Osteoblast (primary cell): ENCODE data around the gene RPL29. TPM values are rescaled to one million over a fixed set of nuclear protein-coding genes. Genes with fewer than 3 reads are reported as not detected.

Source experiments
- DNase-seq: peaks from one replicate; pipeline ENCODE4 v3.0.0; 2011; ENCODE audit warnings: low spot score, mixed read lengths; ENCODE audit not compliant: insufficient read length; ENCODE audit errors: missing footprints
- H2AFZ ChIP-seq: 2 replicates; pipeline ENCODE4 v1.6.0; 2011; ENCODE audit warnings: mild to moderate bottlenecking, low read length
- H3K27ac ChIP-seq: 2 replicates; pipeline ENCODE4 v1.5.1; 2011; ENCODE audit warnings: mild to moderate bottlenecking, low read depth, low read length, moderate library complexity
- H3K27me3 ChIP-seq: 2 replicates; pipeline ENCODE4 v1.6.0; 2012; ENCODE audit warnings: mild to moderate bottlenecking, control low read depth, inconsistent platforms, low read length, moderate library complexity; ENCODE audit not compliant: insufficient read depth
- H3K36me3 ChIP-seq: 2 replicates; pipeline ENCODE4 v1.5.1; 2011; ENCODE audit warnings: mild to moderate bottlenecking, low read length, control low read depth, moderate library complexity; ENCODE audit not compliant: insufficient read depth
- H3K4me1 ChIP-seq: 2 replicates; pipeline ENCODE4 v1.5.1; 2011; ENCODE audit warnings: mild to moderate bottlenecking, low read length, control low read depth, moderate library complexity; ENCODE audit not compliant: insufficient read depth
- H3K4me2 ChIP-seq: 2 replicates; pipeline ENCODE4 v1.6.0; 2011; ENCODE audit warnings: mild to moderate bottlenecking, low read length; ENCODE audit not compliant: insufficient read depth
- H3K4me3 ChIP-seq: fragments of 200-600 bp; sonication (generic); 3 replicates; pipeline ENCODE4 v1.5.1; 2012; ENCODE audit warnings: mild to moderate bottlenecking, low read length, inconsistent platforms; ENCODE audit not compliant: insufficient read depth
- H3K79me2 ChIP-seq: 2 replicates; pipeline ENCODE4 v1.6.0; 2012; ENCODE audit warnings: mild to moderate bottlenecking, low read length, control low read depth, inconsistent platforms; ENCODE audit not compliant: insufficient read depth
- H3K9me3 ChIP-seq: 2 replicates; pipeline ENCODE4 v1.5.1; 2011; ENCODE audit warnings: low read depth, low read length, control low read depth
- H4K20me1 ChIP-seq: 2 replicates; pipeline ENCODE4 v1.6.0; 2012; ENCODE audit warnings: mild to moderate bottlenecking, low read length, control low read depth; ENCODE audit not compliant: insufficient read depth
- CTCF ChIP-seq: IDR thresholded peaks from 2 replicates; pipeline ENCODE4 v1.5.1; 2011; ENCODE audit warnings: mild to moderate bottlenecking, low read depth, low read length, moderate library complexity; ENCODE audit errors: extremely low read depth
- total RNA-seq: library from RNA; depleted of rRNA; stranded (reverse); fragments of >200 nt; gene quantifications from 2 replicates; pipeline ENCODE4 v1.2.3, GENCODE V29; 2012

The RPL29 gene
- total RNA-seq, 1 donor = 862 TPM

GRCh38 chr3:51966922-51967383 is 28.7 kb downstream of the RPL29 start:
- H4K20me1 ChIP-seq = peaks cover 23% of the 10 kb centered on the region
- peaks cover 15% of the 10 kb centered on the region for H3K79me2 ChIP-seq
- H3K4me3 ChIP-seq = peak overlapping the region; percentile 78
- no peaks in the 10 kb centered on the region for H3K9me3 ChIP-seq
- H2AFZ ChIP-seq = peak overlapping the region; percentile 51
- peak overlapping the region; percentile 92 for H3K4me2 ChIP-seq
- TF ChIP-seq CTCF = no peak
- H3K27me3 ChIP-seq = no peaks in the 10 kb centered on the region
- peaks cover 9% of the 10 kb centered on the region for H3K4me1 ChIP-seq
- H3K27ac ChIP-seq = no peak overlapping the region
- H3K36me3 ChIP-seq = no peaks in the 10 kb centered on the region
- DNase-seq = no peak

- Histone ChIP-seq H3K79me2 (peaks cover 14% of the 10 kb centered on the region), H3K27ac (no peak overlapping the region), H3K4me2 (peak overlapping the region; percentile 92), H3K9me3 (no peaks in the 10 kb centered on the region), H3K36me3 (no peaks in the 10 kb centered on the region), H2AFZ (peak overlapping the region; percentile 51), H3K4me1 (peaks cover 9% of the 10 kb centered on the region), H3K27me3 (no peaks in the 10 kb centered on the region), H3K4me3 (peak overlapping the region; percentile 78), H4K20me1 (peaks cover 28% of the 10 kb centered on the region)
- peak; percentile 73 for DNase-seq
- no peak for TF ChIP-seq CTCF
Observed at GRCh38 chr3:51966486-51966885, 29.2 kb downstream of the RPL29 start.

DNA sequence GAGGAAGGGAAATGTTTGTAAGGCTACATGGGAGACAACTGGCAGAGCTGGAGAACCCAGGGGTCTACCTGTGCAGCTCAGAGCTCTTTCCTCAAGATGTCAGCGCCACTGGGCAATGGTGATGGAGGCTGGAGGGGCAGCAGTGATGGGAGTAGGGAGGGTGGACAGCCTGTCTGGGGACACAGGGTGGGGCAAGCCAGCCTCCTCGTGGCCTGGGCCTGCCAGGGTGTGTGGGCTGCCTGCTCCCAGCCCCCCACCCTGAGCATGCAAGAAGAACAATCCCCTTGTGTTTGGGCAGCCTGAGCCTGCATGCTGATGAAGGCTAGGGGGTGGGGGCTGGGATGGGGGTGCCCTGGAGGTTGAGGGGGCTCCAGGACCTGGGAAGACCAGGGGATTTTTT is 29.7 kb downstream of the RPL29 start:
- Histone ChIP-seq H3K79me2 (peaks cover 12% of the 10 kb centered on the region), H3K27me3 (no peaks in the 10 kb centered on the region), H3K4me3 (peak overlapping the region; percentile 78), H3K9me3 (no peaks in the 10 kb centered on the region), H4K20me1 (peaks cover 31% of the 10 kb centered on the region), H3K27ac (no peak overlapping the region), H3K4me1 (peaks cover 9% of the 10 kb centered on the region), H3K36me3 (no peaks in the 10 kb centered on the region), H2AFZ (no peak overlapping the region), H3K4me2 (peak overlapping the region; percentile 92)
- no peak for DNase-seq
- TF ChIP-seq CTCF = no peak

DNA sequence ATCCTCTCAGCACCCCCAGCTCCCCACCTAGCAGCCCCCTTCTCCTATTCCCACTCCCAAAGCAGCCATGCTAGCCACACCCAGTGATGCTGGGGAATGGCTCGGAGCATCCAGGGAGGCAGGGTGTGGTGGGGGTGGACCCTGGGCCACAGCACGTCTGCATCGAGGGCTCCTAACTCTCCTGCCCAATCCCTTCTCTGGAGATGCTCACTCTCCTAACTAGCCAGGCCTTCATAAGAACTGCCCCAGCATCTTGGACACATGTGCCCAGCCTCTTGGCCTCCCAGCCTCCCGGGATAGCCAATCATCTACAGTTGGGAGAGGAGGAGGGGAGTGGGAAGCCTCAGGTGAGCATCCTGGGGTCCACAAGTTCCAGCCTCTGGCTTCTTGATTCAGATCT is 31.2 kb downstream of the RPL29 start:
- no peak overlapping the region for H3K27ac ChIP-seq
- no peak overlapping the region for H2AFZ ChIP-seq
- H3K27me3 ChIP-seq = no peaks in the 10 kb centered on the region
- no peaks in the 10 kb centered on the region for H3K9me3 ChIP-seq
- H3K4me3 ChIP-seq = no peak overlapping the region
- H3K36me3 ChIP-seq = peaks cover 4% of the 10 kb centered on the region
- H3K4me1 ChIP-seq = peaks cover 9% of the 10 kb centered on the region
- peaks cover 27% of the 10 kb centered on the region for H4K20me1 ChIP-seq
- H3K4me2 ChIP-seq = no peak overlapping the region
- DNase-seq = no peak
- H3K79me2 ChIP-seq = peaks cover 12% of the 10 kb centered on the region
- no peak for TF ChIP-seq CTCF
